GM19328 (cell line): ENCODE measurements around the gene LRPAP1.

ENCODE experiments used
- ATAC-seq: cut with Tn5 transposase; IDR thresholded peaks from one replicate; pipeline ENCODE4 v1.9.1; 2021; ENCODE audit warnings: mild to moderate bottlenecking, moderate library complexity; ENCODE audit not compliant: unreplicated experiment

Gene LRPAP1

GRCh38 chr4:3501825-3502425 is 30.3 kb downstream of the LRPAP1 start:
- no peak for ATAC-seq

GRCh38 chr4:3501126-3501824 is 30.9 kb downstream of the LRPAP1 start:
- no peak for ATAC-seq

- no peak for ATAC-seq
Measured at GRCh38 chr4:3500634-3501101, 31.6 kb downstream of the LRPAP1 start.

- ATAC-seq = no peak
Measured at GRCh38 chr4:3500111-3500510, 32.1 kb downstream of the LRPAP1 start.

GRCh38 chr4:3499710-3500109 is 32.5 kb downstream of the LRPAP1 start:
- ATAC-seq = no peak

- ATAC-seq = no peak
Measured at GRCh38 chr4:3498901-3499510, 33.2 kb downstream of the LRPAP1 start.

- no peak for ATAC-seq
Measured at GRCh38 chr4:3498407-3498806, 33.8 kb downstream of the LRPAP1 start.

- ATAC-seq = no peak
Measured at GRCh38 chr4:3497523-3498389, 34.5 kb downstream of the LRPAP1 start.

GRCh38 chr4:3497095-3497494 is 35.1 kb downstream of the LRPAP1 start:
- no peak for ATAC-seq

- no peak for ATAC-seq
Measured at GRCh38 chr4:3496021-3496420, 36.2 kb downstream of the LRPAP1 start.

GRCh38 chr4:3495204-3495975 is 36.8 kb downstream of the LRPAP1 start:
- no peak for ATAC-seq

GRCh38 chr4:3494462-3494871 is 37.8 kb downstream of the LRPAP1 start:
- ATAC-seq = no peak

GRCh38 chr4:3493720-3494461 is 38.3 kb downstream of the LRPAP1 start:
- ATAC-seq = no peak

- no peak for ATAC-seq
Measured at GRCh38 chr4:3492741-3493719, 39.2 kb downstream of the LRPAP1 start.

GRCh38 chr4:3491681-3492405 is 40.4 kb downstream of the LRPAP1 start:
- no peak for ATAC-seq

GRCh38 chr4:3489451-3489962 is 42.7 kb downstream of the LRPAP1 start:
- no peak for ATAC-seq

- no peak for ATAC-seq
Measured at GRCh38 chr4:3488820-3489219, 43.4 kb downstream of the LRPAP1 start.

- no peak for ATAC-seq
Measured at GRCh38 chr4:3487861-3488260, 44.4 kb downstream of the LRPAP1 start.
